ENCODE data around the gene ZNF780A.

- TF ChIP-seq CTCF (IDR thresholded peaks at IDR 0.05) (no peak), POLR2A (IDR thresholded peaks at IDR 0.05) (no peak)
Observed at GRCh38 chr19:40089462-40089861, 1.3 kb downstream of the ZNF780A start.
